ENCODE data around the gene TSACC.

DNA sequence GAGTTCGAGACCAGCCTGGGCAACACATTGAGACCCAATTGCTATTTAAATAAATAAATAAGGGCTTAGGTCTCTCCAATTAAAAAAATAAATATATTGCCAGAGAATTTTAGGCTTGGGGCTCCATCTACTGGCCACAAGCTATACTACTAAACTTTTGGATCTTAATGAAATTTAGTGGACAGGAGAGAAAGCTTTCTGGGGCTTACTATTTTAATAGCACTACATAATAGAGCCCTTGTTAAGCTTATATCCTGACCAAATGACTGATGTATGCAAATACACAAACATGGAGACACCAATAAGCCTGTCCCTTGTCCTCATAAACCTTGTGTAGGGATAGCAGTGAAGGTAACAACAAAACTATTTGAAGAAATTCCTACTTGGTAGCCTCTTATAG lies 18.7 kb upstream of the TSACC start:
- TF ChIP-seq CTCF (IDR thresholded peaks at IDR 0.05; ENCODE audit: low read depth, low read length, missing input control) (peak; percentile 45), YY1 (IDR thresholded peaks at IDR 0.05) (no peak), RAD21 (IDR thresholded peaks at IDR 0.05) (peak; percentile 71 to 76), TAF1 (conservative IDR thresholded peaks at IDR 0.05) (no peak)
- TF ChIP-seq, protein P1, sequence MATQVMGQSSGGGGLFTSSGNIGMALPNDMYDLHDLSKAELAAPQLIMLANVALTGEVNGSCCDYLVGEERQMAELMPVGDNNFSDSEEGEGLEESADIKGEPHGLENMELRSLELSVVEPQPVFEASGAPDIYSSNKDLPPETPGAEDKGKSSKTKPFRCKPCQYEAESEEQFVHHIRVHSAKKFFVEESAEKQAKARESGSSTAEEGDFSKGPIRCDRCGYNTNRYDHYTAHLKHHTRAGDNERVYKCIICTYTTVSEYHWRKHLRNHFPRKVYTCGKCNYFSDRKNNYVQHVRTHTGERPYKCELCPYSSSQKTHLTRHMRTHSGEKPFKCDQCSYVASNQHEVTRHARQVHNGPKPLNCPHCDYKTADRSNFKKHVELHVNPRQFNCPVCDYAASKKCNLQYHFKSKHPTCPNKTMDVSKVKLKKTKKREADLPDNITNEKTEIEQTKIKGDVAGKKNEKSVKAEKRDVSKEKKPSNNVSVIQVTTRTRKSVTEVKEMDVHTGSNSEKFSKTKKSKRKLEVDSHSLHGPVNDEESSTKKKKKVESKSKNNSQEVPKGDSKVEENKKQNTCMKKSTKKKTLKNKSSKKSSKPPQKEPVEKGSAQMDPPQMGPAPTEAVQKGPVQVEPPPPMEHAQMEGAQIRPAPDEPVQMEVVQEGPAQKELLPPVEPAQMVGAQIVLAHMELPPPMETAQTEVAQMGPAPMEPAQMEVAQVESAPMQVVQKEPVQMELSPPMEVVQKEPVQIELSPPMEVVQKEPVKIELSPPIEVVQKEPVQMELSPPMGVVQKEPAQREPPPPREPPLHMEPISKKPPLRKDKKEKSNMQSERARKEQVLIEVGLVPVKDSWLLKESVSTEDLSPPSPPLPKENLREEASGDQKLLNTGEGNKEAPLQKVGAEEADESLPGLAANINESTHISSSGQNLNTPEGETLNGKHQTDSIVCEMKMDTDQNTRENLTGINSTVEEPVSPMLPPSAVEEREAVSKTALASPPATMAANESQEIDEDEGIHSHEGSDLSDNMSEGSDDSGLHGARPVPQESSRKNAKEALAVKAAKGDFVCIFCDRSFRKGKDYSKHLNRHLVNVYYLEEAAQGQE (IDR thresholded peaks at IDR 0.05), result no peak
